ENCODE data around the gene SULT1C2.

Gene SULT1C2

DNA sequence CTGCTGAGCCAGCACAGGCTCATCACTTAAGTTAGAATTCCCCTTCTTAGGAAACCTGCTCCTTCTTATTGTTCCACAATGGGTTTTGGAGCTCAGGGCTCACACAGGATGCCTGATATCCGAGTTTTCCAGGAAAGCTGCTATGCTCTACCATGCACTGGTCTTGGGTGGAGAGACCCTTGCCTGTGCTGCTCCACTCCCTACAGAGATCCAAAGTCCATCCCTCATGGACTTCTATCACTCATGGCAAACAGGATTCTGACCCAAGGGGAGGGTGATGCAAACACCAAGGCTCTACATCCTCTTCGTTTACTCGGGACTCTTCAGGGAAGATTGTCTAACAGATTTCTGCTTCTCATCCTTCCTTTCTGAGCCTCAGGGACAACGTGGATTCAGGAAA, 5.2 kb downstream of the SULT1C2 start:
- DNase-seq (ENCODE audit: low read depth, low spot score) = no peak

DNA sequence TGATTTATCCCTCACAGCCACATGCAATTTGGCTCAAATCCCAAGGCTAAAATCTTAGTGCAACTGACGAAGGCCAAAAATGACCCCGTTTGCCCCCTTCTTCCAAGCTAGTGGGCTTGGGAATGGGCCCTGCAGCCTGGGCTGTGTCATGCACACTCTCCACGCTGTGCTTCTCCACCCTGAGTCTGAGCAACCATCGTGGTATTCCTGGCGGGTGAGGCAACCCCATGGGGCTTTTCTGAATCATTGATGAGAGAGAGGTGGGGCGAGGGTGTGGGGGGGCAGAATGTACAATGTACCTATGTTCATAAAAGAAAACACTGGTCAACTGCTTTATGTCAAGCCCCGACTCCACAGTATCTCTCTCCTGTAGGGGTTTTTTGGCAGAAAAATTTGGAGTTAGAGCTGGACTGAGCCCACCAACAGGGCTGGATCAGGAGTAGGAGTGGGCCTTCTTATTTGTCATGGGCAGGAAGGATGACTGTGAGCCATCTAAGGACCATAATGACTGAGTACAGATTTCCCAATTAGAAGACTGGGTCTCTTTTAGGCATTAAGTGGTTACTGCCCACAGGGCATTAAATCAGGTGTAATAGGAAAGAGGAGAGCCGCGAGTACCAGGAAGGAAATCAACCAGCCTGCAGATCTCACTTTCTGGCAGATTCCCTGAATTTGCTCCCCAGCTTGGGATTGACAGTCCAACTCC, 8.9 kb downstream of the SULT1C2 start:
- peak; percentile 56 for DNase-seq (ENCODE audit: low read depth, low spot score)

DNA sequence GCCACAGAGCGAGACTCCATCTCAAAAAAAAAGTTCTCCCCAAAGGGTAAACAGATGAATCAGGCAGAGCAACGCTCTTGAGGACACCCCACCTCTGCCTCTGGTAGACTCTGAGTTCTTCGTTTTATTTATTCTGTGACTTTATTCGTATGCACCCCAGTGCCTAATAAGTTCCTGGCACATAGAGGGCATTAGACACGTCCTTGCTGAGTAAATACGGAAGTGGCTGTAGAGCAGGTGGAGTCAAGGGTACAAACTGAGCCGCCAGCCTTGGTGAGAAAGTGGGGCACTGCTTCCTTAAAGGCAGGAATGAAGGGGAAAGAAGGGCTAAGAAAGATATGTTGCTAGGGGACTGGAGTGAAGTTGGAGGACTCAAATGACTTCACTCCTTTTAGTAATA, 12.9 kb downstream of the SULT1C2 start:
- no peak for DNase-seq (ENCODE audit: low read depth, low spot score)

DNA sequence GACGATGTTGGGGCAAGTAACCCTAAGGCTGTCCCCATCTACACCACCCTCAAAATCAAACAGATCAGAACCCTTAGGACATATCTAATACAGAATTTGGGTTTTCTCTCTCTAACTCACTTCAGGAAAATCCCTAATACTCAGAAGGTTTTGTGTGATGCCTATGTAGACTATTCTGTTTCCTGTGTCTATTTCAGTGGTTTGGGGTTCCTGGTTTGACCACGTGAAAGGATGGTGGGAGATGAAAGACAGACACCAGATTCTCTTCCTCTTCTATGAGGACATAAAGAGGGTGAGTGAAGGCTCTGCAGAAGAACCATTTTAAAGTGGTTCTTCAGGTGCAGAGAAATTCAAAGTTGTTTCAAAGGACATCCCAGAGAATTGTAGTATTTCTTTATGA, 16.3 kb downstream of the SULT1C2 start:
- DNase-seq (ENCODE audit: low read depth, low spot score) = no peak

DNA sequence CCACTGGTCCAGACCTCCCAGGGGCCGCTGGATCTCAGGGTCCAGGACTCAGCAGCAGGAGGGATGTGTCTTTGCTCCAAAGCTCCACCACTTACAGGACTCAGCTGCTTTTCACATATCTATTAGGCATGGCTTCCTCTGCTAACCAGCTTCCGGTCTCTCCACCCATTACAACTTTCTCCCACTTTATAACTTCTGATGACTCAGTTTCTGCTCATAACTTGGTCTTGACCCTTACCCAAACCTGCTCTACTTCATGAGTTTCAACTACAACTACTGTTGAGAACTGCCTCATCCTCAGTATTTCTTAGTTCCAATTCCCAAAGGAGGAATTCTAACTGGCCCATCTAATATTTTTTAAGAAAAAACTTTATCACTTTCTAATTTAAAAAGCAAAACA, 17.2 kb downstream of the SULT1C2 start:
- DNase-seq (ENCODE audit: low read depth, low spot score) = no peak

DNA sequence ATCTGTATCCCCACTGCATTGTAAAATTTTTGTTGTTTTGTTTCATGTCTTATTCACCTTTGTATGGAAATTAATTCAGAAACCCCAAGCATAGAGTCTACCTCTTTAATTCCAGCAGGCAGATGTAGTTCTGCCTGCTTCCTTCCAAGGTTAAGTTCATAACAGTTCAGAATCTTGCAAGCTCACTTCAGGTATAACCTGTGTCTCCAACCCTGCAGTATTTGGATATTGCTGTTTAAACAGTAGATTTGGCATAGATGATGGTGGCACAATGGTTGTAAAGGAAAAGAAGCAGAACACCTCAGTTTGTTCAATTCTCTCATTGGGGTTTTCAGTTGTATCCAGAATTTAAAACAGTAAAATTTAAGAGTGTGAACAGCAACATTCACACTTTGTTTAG, 21.2 kb downstream of the SULT1C2 start:
- no peak for DNase-seq (ENCODE audit: low read depth, low spot score)

DNA sequence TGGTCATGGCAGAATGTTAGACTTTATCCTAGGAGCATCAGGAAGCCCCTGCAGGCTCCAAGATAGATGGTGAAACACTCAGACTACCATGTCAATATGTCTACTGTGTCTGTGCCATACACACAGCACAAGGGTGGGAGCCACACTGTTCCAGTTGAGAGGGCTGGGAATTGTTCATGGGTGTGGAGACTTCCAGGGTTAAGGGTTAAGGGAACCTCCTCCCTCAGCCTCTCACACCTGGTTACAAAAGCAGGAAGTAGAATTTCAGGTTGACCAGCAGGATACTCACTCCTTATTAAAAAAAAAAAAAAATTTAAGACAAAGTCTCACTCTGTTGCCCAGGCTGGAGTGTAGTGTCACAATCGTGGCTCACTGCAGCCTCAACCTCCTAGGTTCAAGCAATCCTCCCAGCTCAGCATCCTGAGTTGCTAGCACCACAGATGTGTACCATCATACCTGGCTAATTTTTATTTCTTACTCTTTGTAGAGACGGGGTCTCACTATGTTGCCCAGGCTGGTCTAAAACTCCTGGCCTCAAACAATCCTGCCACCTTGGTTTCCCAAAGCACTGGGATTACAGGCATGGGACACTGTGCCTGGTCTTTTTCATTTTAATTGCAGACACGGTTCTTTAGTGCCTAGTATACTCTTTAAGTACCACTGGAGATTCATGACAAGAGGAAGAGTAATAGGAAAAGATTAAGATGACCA, 26.0 kb downstream of the SULT1C2 start:
- no peak for DNase-seq (ENCODE audit: low read depth, low spot score)

DNA sequence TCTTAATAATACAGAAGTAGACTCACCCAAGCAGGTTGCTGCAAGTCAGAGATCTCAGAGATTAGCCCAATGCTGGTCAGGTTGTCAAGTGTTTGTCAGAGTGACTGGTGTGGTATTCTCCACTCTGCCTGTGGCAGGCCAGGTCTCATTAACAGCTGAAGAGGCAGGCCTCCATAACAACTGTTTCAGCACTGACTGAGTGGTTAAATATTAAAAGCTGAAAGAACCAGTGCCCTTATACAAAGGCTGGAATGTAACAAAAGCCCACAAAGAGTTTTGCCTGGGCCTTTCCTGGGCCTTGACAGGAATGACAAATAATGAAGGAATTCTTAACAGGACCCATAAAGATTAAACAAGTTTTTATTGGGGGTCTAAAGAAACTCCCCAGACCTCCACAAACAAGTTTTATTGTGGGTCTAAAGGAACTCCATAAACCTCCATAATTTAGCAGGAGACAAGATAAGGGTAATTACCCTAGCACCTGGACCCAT, 26.8 kb downstream of the SULT1C2 start:
- DNase-seq (ENCODE audit: low read depth, low spot score) = peak; percentile 83

DNA sequence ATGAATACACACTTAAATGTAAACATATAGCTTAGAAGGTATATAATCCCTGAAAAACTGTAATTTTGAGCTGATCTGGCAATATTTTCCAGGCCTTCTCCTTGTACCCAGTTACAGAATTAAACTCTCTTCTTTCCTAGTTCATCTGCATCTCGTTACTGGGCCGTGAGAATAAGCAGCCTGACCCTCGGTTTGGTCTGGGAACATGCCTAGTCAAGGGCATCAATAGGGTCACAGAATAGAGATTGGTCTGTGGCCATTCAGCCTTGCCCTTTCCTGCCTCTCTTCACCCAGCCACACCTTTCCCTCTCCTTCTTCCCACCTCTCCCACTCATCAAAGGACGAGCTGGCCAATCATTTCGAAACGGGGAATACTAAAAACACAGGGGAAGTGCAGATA, 27.3 kb downstream of the SULT1C2 start:
- DNase-seq (ENCODE audit: low read depth, low spot score) = peak; percentile 6

DNA sequence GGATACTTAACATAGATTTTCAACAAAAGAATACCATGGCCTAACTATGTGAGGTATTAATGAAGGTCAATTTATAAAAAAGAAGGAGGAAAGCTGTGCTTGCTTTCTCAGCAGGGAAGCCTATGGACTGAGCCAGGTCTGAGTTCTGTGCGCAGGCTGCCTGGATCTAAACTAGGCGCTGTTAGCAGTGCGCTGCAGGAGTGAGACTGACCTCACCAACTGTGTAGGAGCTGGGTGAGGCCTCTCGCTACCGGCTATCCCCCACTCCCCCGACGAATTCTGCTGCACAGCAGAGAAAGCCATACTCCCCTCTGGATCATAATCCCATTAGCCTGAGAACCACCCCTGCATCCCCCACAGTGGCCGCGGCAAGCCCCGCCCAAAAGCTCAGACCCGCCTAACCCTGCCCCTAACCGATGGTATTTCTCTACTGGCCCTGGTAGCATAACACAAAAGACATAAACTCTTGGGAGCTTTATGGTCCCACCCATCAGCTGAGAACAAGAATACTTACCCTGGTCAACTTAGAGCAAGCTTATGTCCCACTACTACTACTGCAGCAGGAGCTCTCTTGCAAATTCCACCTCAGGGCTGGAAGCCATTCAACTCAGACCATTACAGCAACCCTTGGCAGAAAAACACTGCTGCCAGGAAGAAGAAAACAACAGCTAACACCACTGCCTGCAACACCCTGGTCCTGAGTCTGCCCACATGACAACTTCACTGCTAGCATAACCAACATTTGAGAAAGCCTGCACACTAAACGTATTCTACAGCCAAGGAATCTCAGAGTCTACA, 28.0 kb downstream of the SULT1C2 start:
- DNase-seq (ENCODE audit: low read depth, low spot score) = peak; percentile 28

DNA sequence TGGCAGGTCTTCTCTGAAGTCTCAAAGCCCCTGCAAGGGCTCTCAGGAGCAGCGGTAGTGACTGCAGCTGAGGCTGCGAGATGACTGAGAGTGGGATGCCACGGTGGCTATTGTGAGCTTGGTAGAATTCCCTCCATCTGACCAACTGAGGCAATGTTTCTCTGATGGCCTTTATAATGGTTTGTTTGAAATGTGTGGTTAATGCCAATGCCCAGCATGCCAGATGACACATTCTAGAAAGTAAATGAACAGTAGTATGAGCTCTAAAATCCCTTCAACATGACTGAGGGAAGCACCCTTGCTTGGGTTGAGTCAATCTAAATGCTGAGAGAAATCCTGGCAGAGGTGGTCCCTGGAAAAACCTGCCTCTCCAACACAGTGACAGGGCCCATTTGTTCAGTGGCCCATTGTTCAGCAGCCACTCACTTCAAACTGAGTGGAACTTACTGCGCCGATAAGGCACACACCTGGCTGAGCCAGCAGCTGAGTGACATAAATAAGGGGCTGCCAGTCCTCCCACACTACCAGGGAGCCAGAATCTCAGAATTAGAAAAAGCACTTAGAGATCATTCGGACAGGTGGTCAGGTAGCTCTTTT, 31.7 kb downstream of the SULT1C2 start:
- DNase-seq (ENCODE audit: low read depth, low spot score) = peak; percentile 42

DNA sequence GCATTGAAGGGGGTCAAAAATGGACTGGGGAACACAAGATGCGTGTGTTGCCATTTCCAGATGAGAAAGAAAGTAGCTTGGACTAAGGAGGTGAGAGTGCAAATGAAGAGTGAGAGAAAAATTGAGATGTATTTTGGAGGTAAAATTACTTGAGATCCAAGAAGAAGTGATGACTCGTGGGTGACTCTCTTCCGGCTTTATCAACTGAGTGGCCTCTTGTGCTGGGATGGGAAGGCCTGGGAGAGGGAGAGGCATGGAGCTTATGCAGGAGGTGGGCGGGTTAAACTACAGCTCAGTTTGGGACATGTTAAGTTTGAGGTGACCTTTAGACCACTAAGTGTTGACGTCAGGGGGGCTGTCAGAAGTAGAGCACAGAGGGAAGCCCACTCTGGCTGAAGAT, 34.9 kb downstream of the SULT1C2 start:
- DNase-seq (ENCODE audit: low read depth, low spot score) = no peak

DNA sequence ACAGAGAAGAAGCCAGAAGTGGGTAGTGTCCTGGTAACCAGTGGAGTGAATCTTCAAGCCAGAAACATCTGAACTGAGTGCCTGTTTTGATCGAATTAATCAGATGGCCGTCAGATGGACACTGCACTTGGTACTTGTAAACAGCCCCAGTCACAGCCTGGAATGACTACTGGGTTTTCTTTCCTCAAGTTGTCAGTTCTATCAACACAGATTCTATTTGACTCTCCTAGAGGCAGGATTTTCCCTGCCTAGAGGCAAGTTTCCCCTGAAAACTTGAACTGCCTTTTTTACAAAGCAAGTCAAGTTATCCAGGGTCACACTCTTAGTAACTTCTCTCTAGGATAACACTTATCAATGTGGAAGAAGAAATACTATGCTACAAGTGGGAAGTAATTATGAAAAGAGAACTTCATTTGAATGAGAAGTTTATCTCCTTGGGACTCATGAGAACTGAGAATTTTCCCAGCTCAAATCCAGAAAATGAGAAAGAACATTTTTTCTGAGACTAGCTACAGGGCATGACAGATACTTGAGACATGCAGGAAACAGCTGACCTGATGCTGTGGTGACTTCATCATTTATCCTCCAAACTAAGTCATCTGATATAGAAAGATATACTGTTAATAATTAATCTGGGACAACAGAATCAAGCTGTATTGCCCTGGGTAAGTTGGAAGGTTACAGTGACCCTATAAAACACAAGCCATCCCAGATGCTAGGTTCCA, 36.0 kb downstream of the SULT1C2 start:
- DNase-seq (ENCODE audit: low read depth, low spot score) = peak; percentile 34

DNA sequence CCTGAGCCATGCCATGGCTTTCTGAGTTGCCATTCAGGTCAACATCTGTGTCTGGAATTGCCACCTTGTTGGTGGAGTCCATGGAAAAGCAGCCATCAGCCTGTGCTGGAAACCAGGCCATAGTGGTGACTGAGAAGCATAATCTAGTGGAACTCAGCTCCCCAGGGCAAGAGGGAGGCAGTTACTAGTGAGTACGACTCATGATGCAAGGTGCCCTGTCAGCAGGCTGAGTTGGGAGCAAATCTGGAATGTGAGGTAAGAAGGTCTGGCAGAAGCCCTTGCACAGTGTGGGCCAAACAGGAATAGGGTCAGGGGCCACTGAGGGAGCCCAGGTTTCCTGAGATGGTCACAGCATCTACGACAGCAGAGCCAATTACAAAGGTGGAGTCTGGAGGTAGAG, 37.1 kb downstream of the SULT1C2 start:
- DNase-seq (ENCODE audit: low read depth, low spot score) = no peak

DNA sequence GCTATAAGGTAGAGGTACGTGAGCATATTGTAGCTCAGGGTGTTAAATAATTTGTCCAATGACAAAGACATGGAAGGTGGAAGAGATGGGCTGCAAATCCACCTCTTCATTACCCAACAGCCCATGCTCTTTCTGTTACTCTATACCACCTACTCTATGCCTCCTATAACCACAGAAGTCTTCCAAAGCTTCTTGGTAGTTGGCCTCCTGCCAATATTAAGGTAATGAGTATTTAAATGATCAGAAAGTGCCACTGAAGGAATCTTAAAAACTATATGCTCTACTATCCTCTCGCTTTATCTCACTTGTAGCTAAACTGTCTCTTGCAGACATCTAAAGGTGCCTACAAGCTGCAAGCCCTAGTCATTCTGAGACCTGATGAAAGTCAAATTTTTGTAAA, 41.1 kb downstream of the SULT1C2 start:
- DNase-seq (ENCODE audit: low read depth, low spot score) = no peak

DNA sequence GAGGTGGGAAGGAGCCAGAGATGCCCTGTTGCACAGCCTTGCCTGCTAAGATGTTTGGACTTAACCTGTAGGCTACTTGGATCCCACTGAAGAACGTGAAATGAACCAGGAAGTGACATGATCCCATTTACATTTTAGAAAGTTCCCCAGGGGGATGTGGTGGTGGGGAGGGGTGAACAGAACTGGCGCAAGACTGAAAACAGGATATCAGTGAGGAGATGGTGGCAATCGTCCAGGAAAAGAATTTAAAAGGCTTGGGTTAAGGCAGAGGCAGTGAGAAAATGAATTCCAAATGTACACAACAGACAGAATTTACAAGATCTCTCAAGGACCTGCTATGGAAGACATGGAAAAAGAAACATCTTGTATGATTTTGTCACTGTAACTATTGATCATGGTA, 42.3 kb downstream of the SULT1C2 start:
- DNase-seq (ENCODE audit: low read depth, low spot score) = no peak

DNA sequence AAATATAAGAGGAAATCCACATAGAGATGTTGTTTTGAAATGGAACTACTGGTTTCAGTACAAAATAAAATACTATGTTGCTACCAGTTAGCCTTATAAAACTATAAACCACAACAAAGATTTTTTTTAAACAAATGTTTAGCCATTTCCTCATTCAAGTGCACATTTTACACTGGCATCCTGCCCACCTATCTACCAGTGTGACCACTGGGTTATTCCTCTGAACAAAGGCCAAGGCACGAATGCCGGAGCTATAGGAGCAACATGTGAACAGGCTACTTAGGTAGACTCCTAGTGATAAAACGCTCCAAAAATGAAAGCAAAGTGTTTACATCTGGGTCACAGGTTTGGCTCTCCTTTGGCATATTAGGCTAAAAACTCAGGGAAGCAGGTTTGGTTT, 57.3 kb downstream of the SULT1C2 start:
- DNase-seq (ENCODE audit: low read depth, low spot score) = no peak

DNA sequence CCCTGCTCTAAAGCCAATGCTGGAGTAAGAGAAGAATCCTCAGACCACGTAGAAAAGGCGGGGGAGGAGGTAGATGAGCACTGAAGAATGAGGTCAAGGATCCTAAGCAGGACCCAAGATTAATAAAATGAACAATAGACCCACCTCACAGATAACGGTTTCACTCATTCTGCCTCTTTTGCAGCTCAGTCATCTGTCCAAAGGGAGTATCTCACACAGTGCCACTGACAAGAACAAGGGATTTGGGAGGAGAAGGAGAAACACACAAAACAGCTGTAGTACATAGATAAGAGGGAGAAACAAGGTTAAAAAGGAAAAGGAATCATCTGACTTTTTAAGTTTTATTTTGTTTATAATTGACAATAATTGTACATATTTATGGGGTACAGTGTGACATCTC, 58.1 kb downstream of the SULT1C2 start:
- no peak for DNase-seq (ENCODE audit: low read depth, low spot score)

DNA sequence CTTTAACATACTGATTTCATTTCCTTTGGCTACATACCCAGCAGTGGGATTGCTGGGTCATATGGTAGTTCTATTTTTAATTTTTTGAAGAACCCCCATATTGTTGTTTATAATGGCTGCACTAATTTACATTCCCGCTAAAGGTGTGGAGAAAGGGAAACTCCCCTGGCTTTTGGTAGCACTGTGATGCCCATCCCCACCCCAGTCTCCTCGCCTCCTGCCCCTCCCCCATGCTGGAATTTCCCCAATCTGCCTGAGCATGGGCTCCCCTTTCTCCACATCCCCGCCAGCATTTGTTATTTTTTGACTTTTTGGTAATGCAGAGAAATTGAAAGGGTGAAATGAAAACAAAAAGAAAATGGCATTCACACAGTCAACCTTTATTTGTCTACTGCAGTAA, 59.1 kb downstream of the SULT1C2 start:
- DNase-seq (ENCODE audit: low read depth, low spot score) = no peak

DNA sequence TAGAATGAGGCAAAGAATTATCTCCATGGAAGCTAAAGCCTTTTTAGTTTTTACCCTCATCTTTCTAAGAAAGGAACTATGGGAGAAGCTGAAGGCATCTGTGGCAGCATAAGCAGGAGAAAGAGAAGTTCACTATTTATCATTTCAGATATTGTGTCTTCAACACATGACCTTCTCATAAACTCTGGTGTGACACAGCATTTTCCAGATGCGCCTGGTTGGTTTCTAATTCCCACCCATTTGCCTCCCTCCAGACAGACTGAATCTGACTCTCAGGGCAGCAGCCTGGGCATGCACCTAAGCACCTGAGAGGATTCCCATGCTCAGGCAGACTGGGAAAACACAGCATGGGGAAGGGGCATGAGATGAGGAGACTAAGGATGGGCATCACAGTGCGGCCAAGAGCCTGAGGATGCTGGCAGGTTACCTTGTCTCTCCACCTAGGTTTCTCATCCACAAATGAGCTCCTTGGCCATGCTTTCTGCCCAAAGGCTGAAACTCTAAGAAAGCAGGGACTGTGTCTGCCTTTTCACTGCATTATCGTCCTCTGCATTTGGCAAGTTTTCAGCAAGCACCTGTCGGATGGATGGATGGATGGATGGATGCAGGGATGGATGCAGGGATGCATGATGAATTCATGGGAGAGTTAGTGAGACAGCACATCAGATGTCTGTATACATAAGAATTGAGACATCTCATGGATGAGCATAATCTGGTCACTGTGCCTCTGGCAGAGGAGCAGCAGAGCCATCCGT, 60.3 kb downstream of the SULT1C2 start:
- DNase-seq (ENCODE audit: low read depth, low spot score) = no peak

DNA sequence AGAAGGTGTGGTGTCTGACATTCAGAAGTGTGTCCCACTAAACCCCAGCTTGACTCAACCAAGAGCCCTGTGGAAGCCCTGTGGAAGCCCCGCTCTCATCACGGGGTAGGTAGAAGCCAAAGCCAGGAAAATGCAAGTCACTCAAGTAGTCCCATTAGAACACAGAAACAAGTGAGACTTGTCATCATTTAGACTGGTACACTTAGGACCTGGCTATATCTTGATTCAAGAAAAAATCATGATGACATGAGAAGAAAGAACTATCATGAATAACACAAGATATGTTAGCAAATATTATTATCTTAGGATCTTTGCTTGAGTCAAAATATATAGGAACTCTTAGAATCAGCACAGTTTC, 60.9 kb downstream of the SULT1C2 start:
- DNase-seq (ENCODE audit: low read depth, low spot score) = no peak

Data from astrocyte of the hippocampus (primary cell).